GM12872 (cell line): ENCODE measurements around the gene CDK5RAP1.

Source experiments
- TF ChIP-seq, protein P1 (sequence below): IDR thresholded peaks from 3 replicates; pipeline ENCODE4 v1.5.1; 2011; ENCODE audit warnings: low read depth, mild to moderate bottlenecking, low read length, moderate library complexity; ENCODE audit not compliant: insufficient read depth

CDK5RAP1 gene

GRCh38 chr20:33343521-33343920 is 57.8 kb downstream of the CDK5RAP1 start:
- TF ChIP-seq, protein P1, sequence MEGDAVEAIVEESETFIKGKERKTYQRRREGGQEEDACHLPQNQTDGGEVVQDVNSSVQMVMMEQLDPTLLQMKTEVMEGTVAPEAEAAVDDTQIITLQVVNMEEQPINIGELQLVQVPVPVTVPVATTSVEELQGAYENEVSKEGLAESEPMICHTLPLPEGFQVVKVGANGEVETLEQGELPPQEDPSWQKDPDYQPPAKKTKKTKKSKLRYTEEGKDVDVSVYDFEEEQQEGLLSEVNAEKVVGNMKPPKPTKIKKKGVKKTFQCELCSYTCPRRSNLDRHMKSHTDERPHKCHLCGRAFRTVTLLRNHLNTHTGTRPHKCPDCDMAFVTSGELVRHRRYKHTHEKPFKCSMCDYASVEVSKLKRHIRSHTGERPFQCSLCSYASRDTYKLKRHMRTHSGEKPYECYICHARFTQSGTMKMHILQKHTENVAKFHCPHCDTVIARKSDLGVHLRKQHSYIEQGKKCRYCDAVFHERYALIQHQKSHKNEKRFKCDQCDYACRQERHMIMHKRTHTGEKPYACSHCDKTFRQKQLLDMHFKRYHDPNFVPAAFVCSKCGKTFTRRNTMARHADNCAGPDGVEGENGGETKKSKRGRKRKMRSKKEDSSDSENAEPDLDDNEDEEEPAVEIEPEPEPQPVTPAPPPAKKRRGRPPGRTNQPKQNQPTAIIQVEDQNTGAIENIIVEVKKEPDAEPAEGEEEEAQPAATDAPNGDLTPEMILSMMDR: no peak

- TF ChIP-seq, protein P1: no peak
Observed at GRCh38 chr20:33339515-33340058, 61.7 kb downstream of the CDK5RAP1 start.

DNA sequence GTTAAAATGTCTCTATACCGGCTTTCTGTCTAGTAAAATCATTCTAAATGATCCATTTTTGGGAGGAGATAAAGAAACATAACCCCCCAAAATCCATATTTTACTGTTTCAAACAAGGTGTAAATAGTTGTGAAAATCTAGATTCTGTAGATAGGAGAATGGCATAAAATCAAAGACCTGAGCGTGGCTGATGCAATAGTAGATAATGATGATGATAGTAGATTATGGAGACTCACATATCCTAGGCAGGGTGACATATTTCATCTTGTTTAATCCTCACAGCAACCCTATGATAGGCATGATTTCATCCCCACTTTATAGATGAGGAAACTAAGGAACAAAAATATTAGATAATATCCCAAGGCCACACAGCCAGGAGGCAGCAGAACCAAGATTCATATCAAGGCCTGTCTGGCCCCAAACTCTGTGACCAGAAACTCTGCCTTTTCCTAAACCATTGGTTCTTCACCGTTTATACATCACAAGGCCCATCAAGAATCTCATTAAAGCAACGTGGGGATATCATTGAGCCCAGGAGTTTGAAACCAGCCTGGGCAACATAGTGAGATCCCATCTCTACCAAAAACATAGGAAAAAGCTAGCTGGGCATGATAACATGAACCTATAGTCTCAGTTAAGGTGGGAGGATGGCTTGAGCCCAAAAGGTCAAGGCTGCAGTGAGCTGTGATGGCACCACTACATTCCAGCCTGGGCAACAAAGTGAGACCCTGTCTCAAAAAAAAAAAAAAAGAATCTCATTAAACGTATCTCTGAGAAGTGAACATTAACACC is 62.7 kb downstream of the CDK5RAP1 start:
- TF ChIP-seq, protein P1: no peak

- TF ChIP-seq, protein P1: no peak
Observed at GRCh38 chr20:33337531-33338165, 63.7 kb downstream of the CDK5RAP1 start.

DNA sequence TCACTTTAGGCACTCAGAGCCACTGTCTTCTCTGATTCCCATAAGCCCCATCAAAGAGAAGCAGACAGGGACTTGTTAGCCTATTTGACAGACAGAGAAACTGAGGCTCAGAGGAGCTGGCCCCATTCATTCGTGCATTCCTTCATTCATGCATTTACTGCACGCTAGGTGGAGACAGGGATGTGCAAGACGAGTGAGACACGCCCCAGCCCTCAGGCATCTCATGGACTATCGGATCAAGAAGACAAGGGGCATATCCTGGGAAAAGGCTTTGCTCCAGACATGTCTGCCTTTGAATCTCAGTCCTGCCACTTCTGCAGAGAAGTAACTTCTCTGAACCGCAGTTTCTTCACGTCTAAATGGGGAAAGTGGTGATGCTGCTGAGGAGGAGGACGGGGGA is 64.2 kb downstream of the CDK5RAP1 start:
- TF ChIP-seq, protein P1: no peak

DNA sequence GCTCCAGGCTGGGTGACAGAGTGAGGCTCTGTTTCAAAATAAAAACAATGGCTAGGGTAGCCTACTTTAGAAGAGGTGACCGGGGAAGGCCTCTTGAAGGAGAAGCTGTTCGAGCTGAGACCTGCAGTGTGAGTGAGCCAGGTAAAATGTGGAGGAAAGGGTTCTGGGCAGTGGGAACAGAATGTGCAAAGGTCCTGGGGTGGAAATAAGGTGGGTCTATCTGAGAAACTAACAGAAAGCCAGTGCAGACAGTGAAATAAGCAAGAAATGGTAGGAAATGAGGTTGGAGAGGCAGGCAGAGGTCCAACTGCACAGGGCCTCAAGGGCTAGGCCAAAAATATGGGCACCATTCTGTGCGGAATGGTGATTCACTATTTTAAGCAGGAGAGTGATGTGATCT is 64.9 kb downstream of the CDK5RAP1 start:
- TF ChIP-seq, protein P1: no peak

DNA sequence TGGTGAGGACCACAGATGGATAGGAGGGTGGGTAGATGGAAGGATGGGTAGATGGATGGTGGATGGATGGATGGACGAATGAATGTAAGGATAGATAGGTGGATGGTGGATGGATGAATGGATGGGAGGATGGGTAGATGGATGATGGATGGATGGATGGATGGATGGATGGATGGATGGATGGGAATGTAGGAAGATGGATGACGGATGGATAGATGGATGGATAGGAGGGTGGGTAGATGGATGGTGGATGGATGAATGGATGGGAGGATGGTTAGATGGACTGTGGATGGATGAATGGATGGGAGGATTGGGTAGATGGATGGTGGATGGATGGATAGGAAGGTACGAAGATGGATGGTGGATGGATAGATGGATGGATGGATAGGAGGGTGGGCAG is 67.2 kb downstream of the CDK5RAP1 start:
- TF ChIP-seq, protein P1: no peak
